ENCODE data around the gene PRM1. TPM values are rescaled to one million over a fixed set of nuclear protein-coding genes. Genes with fewer than 3 reads are reported as not detected.

Gene PRM1
- total RNA-seq, 2 donors from 2014 or later = not detected

- no peak for DNase-seq
- intact Hi-C loops (cut with DNase I) = no loop called here
Measured at GRCh38 chr16:11277607-11278337, 3.4 kb downstream of the PRM1 start.

DNA sequence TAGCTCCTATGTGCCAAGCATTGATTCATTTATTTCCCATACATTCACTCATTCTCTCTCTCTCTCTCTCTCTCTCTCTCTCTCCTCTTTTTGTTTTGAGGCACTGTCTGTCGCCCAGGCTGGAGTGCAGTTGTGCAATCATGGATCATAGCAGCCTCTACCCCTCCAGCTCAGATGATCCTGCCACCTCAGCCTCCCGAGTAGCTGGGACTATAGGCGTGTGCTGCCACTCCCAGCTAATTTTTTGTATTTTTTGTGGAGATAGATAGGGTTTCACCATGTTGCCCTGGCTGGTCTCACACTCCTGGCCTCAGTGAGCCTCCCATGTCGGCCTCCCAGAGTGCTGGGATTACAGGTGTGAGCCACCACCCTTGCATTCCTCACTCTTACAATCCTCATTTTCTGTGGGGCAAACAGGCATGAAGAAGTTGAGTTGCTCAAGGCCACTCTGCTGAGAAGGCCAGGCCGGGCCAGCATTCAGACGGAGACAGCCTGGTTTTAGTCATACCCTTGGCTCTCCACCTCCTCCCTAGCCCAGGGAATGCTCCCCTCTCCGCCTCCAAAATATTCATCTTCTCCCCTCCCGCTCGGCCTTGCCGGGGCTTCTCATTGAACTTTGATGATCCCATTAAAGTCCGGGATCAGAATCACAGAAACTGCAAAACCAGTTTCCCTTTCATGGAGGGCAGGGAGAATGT lies 4.1 kb downstream of the PRM1 start:
- no peak for ATAC-seq
- intact Hi-C loops (cut with DNase I) = no loop called here
- DNase-seq = no peak

More at GRCh38 chr16:11277607-11278337, 3.4 kb downstream of the PRM1 start:
- no peak for ATAC-seq

GRCh38 chr16:11276143-11276895 lies 4.8 kb downstream of the PRM1 start, which contains the start of gene PRM2:
Gene PRM2 (minus strand): TSS chr16:11276480. CDS start chr16:11276370, 110 bp downstream.
- DNase-seq = no peak
- intact Hi-C loops (cut with DNase I) = no loop called here
- no peak for ATAC-seq

- intact Hi-C loops (cut with DNase I) = no loop called here
- ATAC-seq = no peak
- DNase-seq = no peak
Measured at GRCh38 chr16:11274964-11275363, 6.2 kb downstream of the PRM1 start.

GRCh38 chr16:11273721-11274324 lies 7.3 kb downstream of the PRM1 start:
- intact Hi-C loops (cut with DNase I) = no loop called here
- no peak for DNase-seq
- no peak for ATAC-seq

DNA sequence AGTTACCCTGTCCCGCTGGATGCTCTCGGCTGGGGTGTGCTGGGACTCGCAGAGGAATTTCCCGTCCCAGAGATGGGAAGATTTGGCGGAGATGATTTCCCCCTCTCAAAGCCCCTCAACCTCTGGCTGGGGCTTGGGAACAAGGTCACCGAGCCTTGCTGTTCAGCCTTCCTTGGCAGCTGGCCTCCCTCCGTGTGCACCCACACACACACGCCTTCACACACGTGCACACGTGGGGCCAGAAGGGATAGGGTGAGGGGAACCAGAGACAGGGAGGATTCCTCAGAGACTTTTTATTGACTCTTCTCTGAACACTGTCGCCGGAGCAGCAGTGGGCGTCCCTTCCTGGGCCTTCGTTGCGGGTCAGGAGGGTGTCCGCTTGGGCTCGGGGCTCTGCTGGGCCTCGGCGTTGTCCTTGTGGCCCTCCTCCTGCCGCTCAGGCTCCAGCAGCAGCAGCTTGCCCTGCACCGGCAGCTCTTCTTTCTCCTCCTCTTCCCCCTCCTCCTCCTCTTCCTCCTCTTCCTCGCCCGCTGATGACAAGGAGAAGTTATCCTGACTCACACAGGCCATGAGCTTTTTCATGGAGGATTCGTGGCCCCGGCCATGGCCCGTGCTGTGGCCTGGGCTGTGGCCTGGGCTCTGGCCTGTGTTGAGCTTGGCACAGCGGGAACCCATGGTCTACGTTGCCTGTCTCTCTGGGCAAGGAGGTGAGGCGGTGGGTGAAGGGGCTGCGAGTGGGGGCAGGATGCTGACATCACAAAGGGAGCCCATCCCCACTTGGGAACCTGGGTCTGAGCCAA lies 8.0 kb downstream of the PRM1 start, which contains the start of gene PRM3:
Gene PRM3 (minus strand): TSS at position 709 of the 800 bp plus-strand sequence. CDS start 34 bp downstream, at position 675.
- no peak for ATAC-seq

GRCh38 chr16:11272484-11272883 lies 8.6 kb downstream of the PRM1 start:
- no peak for ATAC-seq
- intact Hi-C loops (cut with DNase I) = no loop called here
- DNase-seq = no peak

More for the DNA sequence above, 8.0 kb downstream of the PRM1 start, which contains the start of gene PRM3:
- no peak for DNase-seq
- intact Hi-C loops (cut with DNase I) = no loop called here

GRCh38 chr16:11271610-11272009 lies 9.5 kb downstream of the PRM1 start:
- DNase-seq (no peak), ATAC-seq (no peak)
- intact Hi-C loops (cut with DNase I) = no loop called here

GRCh38 chr16:11270602-11271162 lies 10.4 kb downstream of the PRM1 start:
- ATAC-seq = no peak
- intact Hi-C loops (cut with DNase I) = no loop called here

DNA sequence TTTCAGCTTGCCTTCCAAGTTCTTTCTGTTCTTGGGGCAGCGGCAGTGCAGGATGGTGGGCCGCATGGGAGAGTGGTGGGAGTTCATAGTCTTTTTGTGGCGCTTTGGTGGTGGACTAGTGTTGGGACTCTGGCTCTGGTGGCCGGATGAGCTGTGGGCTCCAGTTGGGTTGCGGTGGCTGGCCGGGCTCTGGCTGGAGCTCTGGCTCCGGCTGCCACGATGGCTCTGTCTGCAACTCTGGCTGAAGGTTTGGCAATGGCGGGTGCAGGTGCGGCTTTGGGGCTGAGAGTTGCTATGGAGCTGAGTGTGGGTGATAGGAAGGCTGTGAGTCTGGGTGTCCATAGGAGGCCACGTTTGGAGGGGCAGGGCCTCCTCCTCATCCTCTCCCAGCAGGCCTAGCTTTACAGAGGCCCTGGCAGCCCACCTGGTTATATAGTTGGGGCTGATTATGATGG lies 12.2 kb downstream of the PRM1 start, which contains the start of gene TNP2:
Gene TNP2 (minus strand): TSS at position 405 of the 455 bp plus-strand sequence. CDS start 63 bp downstream, at position 342.
- no peak for DNase-seq
- intact Hi-C loops (cut with DNase I) = no loop called here
- ATAC-seq = no peak

More at GRCh38 chr16:11270602-11271162, 10.4 kb downstream of the PRM1 start:
- no peak for DNase-seq

- intact Hi-C loops (cut with DNase I) = no loop called here
- no peak for ATAC-seq
- DNase-seq = no peak
Measured at GRCh38 chr16:11265124-11265523, 16.0 kb downstream of the PRM1 start.

GRCh38 chr16:11264155-11264832 lies 16.8 kb downstream of the PRM1 start:
- DNase-seq = no peak
- intact Hi-C loops (cut with DNase I) = no loop called here
- ATAC-seq = no peak

- intact Hi-C loops (cut with DNase I) = no loop called here
- DNase-seq (no peak), ATAC-seq (no peak)
Measured at GRCh38 chr16:11263737-11264136, 17.4 kb downstream of the PRM1 start.

GRCh38 chr16:11262915-11263314 lies 18.2 kb downstream of the PRM1 start:
- intact Hi-C loops (cut with DNase I) = no loop called here
- ATAC-seq (no peak), DNase-seq (no peak)

DNA sequence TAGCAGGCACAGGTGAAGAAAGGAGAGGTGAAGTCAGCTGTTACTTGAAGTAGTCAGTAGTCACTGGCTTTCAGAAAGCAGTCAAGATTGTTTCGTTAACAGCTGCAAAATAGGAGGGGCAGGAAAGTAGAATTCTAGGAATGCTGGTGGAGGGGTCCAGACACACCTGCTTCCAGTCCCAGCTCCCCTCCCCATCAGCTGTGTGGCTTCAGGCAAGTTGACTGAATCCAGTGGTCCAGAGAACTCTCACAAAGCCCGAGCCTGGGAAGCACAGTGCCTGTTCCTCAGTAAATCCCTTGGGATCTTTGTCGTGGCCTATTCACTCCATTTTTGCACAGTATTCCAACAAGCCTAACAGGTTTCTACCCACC lies 20.5 kb downstream of the PRM1 start:
- intact Hi-C loops (cut with DNase I) = no loop called here
- DNase-seq (no peak), ATAC-seq (no peak)

DNA sequence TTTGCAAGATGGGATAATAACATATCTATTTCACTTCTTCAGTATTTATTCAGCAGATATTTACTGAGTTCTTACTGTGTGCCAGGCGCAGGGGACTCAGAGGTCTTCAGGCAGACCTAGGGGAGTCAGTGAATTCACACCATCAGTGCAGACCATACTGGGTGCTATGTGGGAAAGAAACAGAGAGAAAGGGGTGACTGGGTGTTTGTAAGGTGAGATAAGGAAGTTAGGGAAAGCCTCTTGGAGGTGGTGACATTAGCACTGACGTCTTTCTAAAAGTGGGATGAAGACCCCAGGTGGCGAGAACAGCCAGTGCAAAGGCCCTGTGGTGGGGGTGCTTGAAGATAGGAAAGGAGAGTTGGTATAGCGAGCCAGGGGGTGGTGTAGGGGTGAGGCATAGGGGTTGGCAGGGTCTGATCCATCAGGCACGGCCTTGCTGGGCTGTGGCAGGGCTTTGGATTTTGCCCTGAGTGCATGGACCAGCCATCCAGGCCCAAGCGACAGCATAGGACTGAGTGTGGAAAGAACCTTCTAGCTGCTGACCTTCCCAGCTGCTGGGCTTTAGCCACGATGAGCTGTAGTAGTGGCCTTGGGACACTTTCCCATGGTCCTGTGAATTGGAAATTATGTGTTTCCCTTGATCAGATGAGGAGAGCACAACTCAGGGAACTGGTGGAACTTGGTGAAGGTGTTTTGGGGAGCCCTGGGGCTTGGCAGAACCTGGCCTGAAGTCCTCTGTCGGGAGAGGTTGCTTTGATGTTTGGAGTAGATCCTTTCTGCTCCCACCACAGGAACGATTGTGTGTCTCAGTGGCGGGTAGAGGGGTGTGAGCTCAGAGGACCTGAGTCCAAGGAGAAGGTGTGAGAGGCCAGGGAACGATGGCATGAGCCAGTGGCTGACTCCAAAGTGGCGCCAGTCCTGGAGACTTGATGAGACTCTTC lies 21.2 kb downstream of the PRM1 start:
- ATAC-seq (no peak), DNase-seq (no peak)
- intact Hi-C loops (cut with DNase I) = loop anchor here (5.0 to 10.0 kb wide), 4 partner anchors 85 to 288 kb away; no protein-coding TSS in a partner anchor

Measured in left cardiac atrium (tissue), 4 donors.